Fibroblast of lung (primary cell): ENCODE measurements around the gene UGT1A5.

Experiments
- EZH2 ChIP-seq: IDR thresholded peaks from 2 replicates; pipeline ENCODE4 v1.5.1; 2012; ENCODE audit warnings: low read length, control low read depth, mild to moderate bottlenecking; ENCODE audit errors: missing control alignments
- TF ChIP-seq, protein P1 (sequence below), 2 donors: IDR thresholded peaks in 1 of 2; conservative IDR thresholded peaks in 1 of 2; 1 replicate in 1 of 2; 2 replicates in 1 of 2; pipeline ENCODE4 v1.5.1; 2011 to 2012; ENCODE audit warnings: low read length in 2 of 2, control low read depth in 1 of 2, inconsistent platforms in 1 of 2, low read depth in 1 of 2, mild to moderate bottlenecking in 1 of 2

DNA sequence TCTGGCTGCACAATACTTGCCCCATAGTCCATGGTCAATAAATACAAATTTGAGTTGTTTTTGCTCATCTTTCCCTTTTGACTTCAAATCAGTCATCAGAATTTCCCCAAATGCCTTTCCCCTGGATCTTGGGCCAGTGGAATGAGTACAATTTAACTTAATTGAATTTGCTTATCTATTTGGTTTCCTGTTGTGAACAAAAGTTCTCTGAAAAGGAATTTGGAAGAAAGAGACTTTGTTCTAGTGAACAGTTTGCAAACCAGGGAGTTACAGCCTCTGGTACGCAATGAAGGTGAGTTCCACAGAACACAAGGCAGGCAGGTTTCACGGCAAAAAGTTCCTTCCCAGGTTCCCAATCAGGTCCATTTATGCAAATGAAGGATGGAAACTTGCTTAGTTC is 46.1 kb downstream of the UGT1A5 start:
- TF ChIP-seq, protein P1, sequence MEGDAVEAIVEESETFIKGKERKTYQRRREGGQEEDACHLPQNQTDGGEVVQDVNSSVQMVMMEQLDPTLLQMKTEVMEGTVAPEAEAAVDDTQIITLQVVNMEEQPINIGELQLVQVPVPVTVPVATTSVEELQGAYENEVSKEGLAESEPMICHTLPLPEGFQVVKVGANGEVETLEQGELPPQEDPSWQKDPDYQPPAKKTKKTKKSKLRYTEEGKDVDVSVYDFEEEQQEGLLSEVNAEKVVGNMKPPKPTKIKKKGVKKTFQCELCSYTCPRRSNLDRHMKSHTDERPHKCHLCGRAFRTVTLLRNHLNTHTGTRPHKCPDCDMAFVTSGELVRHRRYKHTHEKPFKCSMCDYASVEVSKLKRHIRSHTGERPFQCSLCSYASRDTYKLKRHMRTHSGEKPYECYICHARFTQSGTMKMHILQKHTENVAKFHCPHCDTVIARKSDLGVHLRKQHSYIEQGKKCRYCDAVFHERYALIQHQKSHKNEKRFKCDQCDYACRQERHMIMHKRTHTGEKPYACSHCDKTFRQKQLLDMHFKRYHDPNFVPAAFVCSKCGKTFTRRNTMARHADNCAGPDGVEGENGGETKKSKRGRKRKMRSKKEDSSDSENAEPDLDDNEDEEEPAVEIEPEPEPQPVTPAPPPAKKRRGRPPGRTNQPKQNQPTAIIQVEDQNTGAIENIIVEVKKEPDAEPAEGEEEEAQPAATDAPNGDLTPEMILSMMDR (conservative IDR thresholded peaks at IDR 0.05 in 1 of 2, IDR thresholded peaks at IDR 0.05 in 1 of 2; ENCODE audit: low read depth in 1 of 2, low read length in 2 of 2), result no peak
- TF ChIP-seq EZH2, result no peak
